K562 (cell line): ENCODE results near the gene ALDH16A1. TPM values are rescaled to one million over a fixed set of nuclear protein-coding genes. Genes with fewer than 3 reads are reported as not detected.

Experiments used
- ZNF133 ChIP-seq: fragments of 250-450 bp; sonication (Bioruptor Pico); IDR thresholded peaks from 2 replicates; pipeline ENCODE4 v1.4.0; 2020; ENCODE audit warnings: mild to moderate bottlenecking
- polyA plus RNA-seq, 8 experiments: library from polyadenylated mRNA; depleted of rRNA in 4 of 8; stranded (reverse) in 5 of 8; unstranded in 3 of 8; fragments of >200 nt; fragmentation: Nextera tagmentation in 2 of 8; fragmentation: Illumina TruSeq in 1 of 8; extraction: Ambion mirVana in 2 of 8; extraction: Trizol in 1 of 8; gene quantifications; 2 replicates each; pipeline versions ENCODE4 v1.2.1 to v1.2.3, GENCODE V29; 2011 to 2014; ENCODE audit warnings: inconsistent platforms in 1 of 8, missing spikeins in 1 of 8
- total RNA-seq, 7 experiments: library from RNA; depleted of rRNA in 6 of 7; stranded (reverse); fragments of >200 nt in 6 of 7; fragmentation: Illumina TruSeq in 2 of 7; extraction: Trizol in 2 of 7; gene quantifications; 2 replicates each; pipeline versions ENCODE4 v1.2.1 to v1.2.3, GENCODE V29; 2011 to 2021; ENCODE audit warnings: low replicate concordance in 1 of 7
- TF ChIP-seq, protein P1 (sequence below): fragments of 250-450 bp; sonication (Bioruptor Pico); IDR thresholded peaks from 2 replicates; pipeline ENCODE4 v1.8.0; 2022; ENCODE audit warnings: moderate library complexity, mild to moderate bottlenecking, inconsistent platforms
- TF ChIP-seq, protein P2 (sequence below), 2 experiments: fragments of 450-650 bp in 1 of 2; IDR thresholded peaks; 2 replicates each; pipeline ENCODE4 v1.6.1; 2011 to 2017; ENCODE audit warnings: low read depth in 2 of 2, antibody characterized with exemption in 1 of 2, borderline replicate concordance in 1 of 2, low read length in 1 of 2, mild to moderate bottlenecking in 1 of 2, mixed read lengths in 1 of 2; ENCODE audit not compliant: control insufficient read depth in 1 of 2
- TF ChIP-seq, protein P3 (sequence below), 3 experiments: fragments of 200-800 bp in 1 of 3; sonication (Bioruptor generic) in 1 of 3; sonication (generic) in 1 of 3; formaldehyde crosslinking in 1 of 3; IDR thresholded peaks; 2 replicates each; pipeline versions ENCODE4 v1.6.1 to v1.8.0; 2016 to 2022; ENCODE audit warnings: mild to moderate bottlenecking in 2 of 3, missing compliant biosample characterization in 2 of 3, missing genetic modification characterization in 2 of 3, missing genetic modification reagents in 1 of 3

ALDH16A1 gene
- total and polyA plus RNA-seq, 9 of the 15 experiments (the other 6 are each of a cell fraction or from before 2014, with no cell fraction given) = 2.2 to 52.2 (median 7.6) TPM

DNA sequence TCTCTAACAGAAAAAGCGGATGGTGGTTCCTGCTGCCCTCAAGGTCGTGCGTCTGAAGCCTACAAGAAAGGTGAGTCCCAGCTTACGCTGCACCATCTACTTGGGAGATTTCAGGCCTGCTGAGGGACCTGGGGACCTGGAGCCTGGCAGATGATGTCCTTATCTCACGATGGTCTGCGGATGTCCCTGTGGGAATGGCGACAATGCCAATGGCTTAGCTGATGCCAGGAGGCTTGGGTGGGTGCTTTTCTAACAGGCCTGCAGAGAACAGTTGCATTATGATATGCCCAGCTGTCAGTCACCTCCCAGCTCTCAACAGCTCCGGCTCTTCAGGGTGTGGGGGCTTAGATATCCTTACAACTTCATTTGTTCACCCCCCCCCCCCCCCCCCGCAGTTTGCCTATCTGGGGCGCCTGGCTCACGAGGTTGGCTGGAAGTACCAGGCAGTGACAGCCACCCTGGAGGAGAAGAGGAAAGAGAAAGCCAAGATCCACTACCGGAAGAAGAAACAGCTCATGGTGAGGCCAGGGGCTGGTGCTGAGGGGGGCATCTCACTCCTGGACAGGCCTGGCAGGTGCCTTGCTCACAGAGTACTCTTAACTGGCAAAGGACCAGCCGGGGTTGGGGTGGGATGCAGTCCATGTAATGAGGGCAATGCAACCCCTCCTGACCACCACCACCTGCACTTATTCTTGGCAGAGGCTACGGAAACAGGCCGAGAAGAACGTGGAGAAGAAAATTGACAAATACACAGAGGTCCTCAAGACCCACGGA is 38.2 kb downstream of the ALDH16A1 start (continued):
- TF ChIP-seq, protein P1, sequence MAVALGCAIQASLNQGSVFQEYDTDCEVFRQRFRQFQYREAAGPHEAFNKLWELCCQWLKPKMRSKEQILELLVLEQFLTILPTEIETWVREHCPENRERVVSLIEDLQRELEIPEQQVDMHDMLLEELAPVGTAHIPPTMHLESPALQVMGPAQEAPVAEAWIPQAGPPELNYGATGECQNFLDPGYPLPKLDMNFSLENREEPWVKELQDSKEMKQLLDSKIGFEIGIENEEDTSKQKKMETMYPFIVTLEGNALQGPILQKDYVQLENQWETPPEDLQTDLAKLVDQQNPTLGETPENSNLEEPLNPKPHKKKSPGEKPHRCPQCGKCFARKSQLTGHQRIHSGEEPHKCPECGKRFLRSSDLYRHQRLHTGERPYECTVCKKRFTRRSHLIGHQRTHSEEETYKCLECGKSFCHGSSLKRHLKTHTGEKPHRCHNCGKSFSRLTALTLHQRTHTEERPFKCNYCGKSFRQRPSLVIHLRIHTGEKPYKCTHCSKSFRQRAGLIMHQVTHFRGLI = no peak
- TF ChIP-seq ZNF133 (CRISPR knock-in tag) = no peak
- TF ChIP-seq, protein P2, sequence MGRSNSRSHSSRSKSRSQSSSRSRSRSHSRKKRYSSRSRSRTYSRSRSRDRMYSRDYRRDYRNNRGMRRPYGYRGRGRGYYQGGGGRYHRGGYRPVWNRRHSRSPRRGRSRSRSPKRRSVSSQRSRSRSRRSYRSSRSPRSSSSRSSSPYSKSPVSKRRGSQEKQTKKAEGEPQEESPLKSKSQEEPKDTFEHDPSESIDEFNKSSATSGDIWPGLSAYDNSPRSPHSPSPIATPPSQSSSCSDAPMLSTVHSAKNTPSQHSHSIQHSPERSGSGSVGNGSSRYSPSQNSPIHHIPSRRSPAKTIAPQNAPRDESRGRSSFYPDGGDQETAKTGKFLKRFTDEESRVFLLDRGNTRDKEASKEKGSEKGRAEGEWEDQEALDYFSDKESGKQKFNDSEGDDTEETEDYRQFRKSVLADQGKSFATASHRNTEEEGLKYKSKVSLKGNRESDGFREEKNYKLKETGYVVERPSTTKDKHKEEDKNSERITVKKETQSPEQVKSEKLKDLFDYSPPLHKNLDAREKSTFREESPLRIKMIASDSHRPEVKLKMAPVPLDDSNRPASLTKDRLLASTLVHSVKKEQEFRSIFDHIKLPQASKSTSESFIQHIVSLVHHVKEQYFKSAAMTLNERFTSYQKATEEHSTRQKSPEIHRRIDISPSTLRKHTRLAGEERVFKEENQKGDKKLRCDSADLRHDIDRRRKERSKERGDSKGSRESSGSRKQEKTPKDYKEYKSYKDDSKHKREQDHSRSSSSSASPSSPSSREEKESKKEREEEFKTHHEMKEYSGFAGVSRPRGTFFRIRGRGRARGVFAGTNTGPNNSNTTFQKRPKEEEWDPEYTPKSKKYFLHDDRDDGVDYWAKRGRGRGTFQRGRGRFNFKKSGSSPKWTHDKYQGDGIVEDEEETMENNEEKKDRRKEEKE (IDR thresholded peaks at IDR 0.05; ENCODE audit: borderline replicate concordance in 1 of 2, control insufficient read depth in 1 of 2, low read depth in 2 of 2, low read length in 1 of 2) = 0 out of 4 replicates have a peak, but pooled peaks of 1 of the 2 experiments have one; percentile 3
- TF ChIP-seq, protein P3, sequence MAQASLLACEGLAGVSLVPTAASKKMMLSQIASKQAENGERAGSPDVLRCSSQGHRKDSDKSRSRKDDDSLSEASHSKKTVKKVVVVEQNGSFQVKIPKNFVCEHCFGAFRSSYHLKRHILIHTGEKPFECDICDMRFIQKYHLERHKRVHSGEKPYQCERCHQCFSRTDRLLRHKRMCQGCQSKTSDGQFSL (CRISPR knock-in tag; IDR thresholded peaks at IDR 0.05) = peak; percentile 74
- TF ChIP-seq, protein P3 (tag; IDR thresholded peaks at IDR 0.05) = peak in 1 of 2 experiments; percentile 67; a peak in 2 of 4 replicates
- TF ChIP-seq, all 486 proteins: peak for 6
